GM21360 (cell line): ENCODE data around the gene COL2A1.

Experiments
- ATAC-seq: cut with Tn5 transposase; IDR thresholded peaks from one replicate; pipeline ENCODE4 v1.9.1; 2021; ENCODE audit warnings: mild to moderate bottlenecking, moderate library complexity; ENCODE audit not compliant: unreplicated experiment

Gene COL2A1

GRCh38 chr12:48015954-48016353, 11.7 kb upstream of the COL2A1 start:
- no peak for ATAC-seq

GRCh38 chr12:48015129-48015528, 10.9 kb upstream of the COL2A1 start:
- ATAC-seq, result no peak

GRCh38 chr12:48013287-48013686, 9.0 kb upstream of the COL2A1 start:
- ATAC-seq, result no peak

GRCh38 chr12:48012070-48012469, 7.8 kb upstream of the COL2A1 start:
- no peak for ATAC-seq

- no peak for ATAC-seq
Measured at GRCh38 chr12:48010366-48010970, 6.2 kb upstream of the COL2A1 start.

GRCh38 chr12:48009471-48009870, 5.2 kb upstream of the COL2A1 start:
- no peak for ATAC-seq

- no peak for ATAC-seq
Measured at GRCh38 chr12:48008950-48009349, 4.7 kb upstream of the COL2A1 start.

GRCh38 chr12:48008349-48008748, 4.1 kb upstream of the COL2A1 start:
- no peak for ATAC-seq

GRCh38 chr12:48007206-48007605, 2.9 kb upstream of the COL2A1 start:
- no peak for ATAC-seq

- no peak for ATAC-seq
Measured at GRCh38 chr12:48005750-48006021, 1.4 kb upstream of the COL2A1 start.

- ATAC-seq, result no peak
Measured at GRCh38 chr12:48005001-48005749, 899 bp upstream of the COL2A1 start.

- no peak for ATAC-seq
Measured at GRCh38 chr12:48003226-48004052, 837 bp downstream of the COL2A1 start.

- no peak for ATAC-seq
Measured at GRCh38 chr12:48002773-48003218, 1.5 kb downstream of the COL2A1 start.

- no peak for ATAC-seq
Measured at GRCh38 chr12:48002414-48002730, 1.9 kb downstream of the COL2A1 start.

GRCh38 chr12:48001505-48002413, 2.5 kb downstream of the COL2A1 start:
- no peak for ATAC-seq

- ATAC-seq, result no peak
Measured at GRCh38 chr12:48000878-48001504, 3.3 kb downstream of the COL2A1 start.

- ATAC-seq, result no peak
Measured at GRCh38 chr12:47999816-48000215, 4.5 kb downstream of the COL2A1 start.

GRCh38 chr12:47997321-47997720, 7.0 kb downstream of the COL2A1 start:
- no peak for ATAC-seq

- ATAC-seq, result no peak
Measured at GRCh38 chr12:47995981-47996401, 8.3 kb downstream of the COL2A1 start.

- ATAC-seq, result no peak
Measured at GRCh38 chr12:47993491-47993890, 10.8 kb downstream of the COL2A1 start.

GRCh38 chr12:47992776-47993175, 11.5 kb downstream of the COL2A1 start:
- no peak for ATAC-seq
